Suprapubic skin (tissue), 4 donors: Measurements from ENCODE around the gene RGS4. TPM values are rescaled to one million over a fixed set of nuclear protein-coding genes. Genes with fewer than 3 reads are reported as not detected.

Experiments
- DNase-seq, 2 donors: peaks; one replicate each; pipeline ENCODE4 v3.0.0-alpha.2; 2019; ENCODE audit warnings: low spot score in 2 of 2
- H3K27ac ChIP-seq: fragments of 200-600 bp; sonication (generic); one replicate; pipeline ENCODE4 v1.5.1; 2019
- H3K27me3 ChIP-seq: fragments of 200-600 bp; sonication (generic); one replicate; pipeline ENCODE4 v1.5.1; 2019
- H3K36me3 ChIP-seq: fragments of 200-600 bp; sonication (generic); one replicate; pipeline ENCODE4 v1.5.1; 2019
- H3K4me1 ChIP-seq: fragments of 200-600 bp; sonication (generic); one replicate; pipeline ENCODE4 v1.5.1; 2019
- H3K4me3 ChIP-seq: fragments of 200-600 bp; sonication (generic); one replicate; pipeline ENCODE4 v1.5.1; 2019; ENCODE audit warnings: mild to moderate bottlenecking
- H3K9me3 ChIP-seq: fragments of 200-600 bp; sonication (generic); one replicate; pipeline ENCODE4 v1.5.1; 2019
- EP300 ChIP-seq: sonication (generic); formaldehyde crosslinking; IDR thresholded peaks from one replicate; pipeline ENCODE4 v1.6.1; 2017; ENCODE audit warnings: antibody characterized with exemption
- POLR2A ChIP-seq, 2 donors: fragments of 450-650 bp; IDR thresholded peaks; one replicate each; pipeline ENCODE4 v1.6.1; 2017; ENCODE audit warnings: antibody characterized with exemption in 2 of 2, mild to moderate bottlenecking in 2 of 2, moderate library complexity in 2 of 2
- POLR2AphosphoS5 ChIP-seq, 3 donors: sonication (generic); formaldehyde crosslinking; IDR thresholded peaks; one replicate each; pipeline ENCODE4 v1.6.1; 2017; ENCODE audit warnings: antibody characterized with exemption in 3 of 3
- WGBS: methylation state at CpG from one replicate; pipeline ENCODE4 v1.1.5; 2018; 5-methylcytosine and 5-hydroxymethylcytosine counted together
- total RNA-seq, 4 donors: library from RNA; depleted of rRNA; stranded (reverse); fragments of >200 nt; gene quantifications; one replicate each; pipeline ENCODE4 v1.1.0, GENCODE V29; 2016
- TF ChIP-seq, protein P1 (sequence below), 2 donors: fragments of 200-600 bp in 1 of 2; fragments of 450-650 bp in 1 of 2; sonication (generic) in 1 of 2; IDR thresholded peaks; one replicate each; pipeline ENCODE4 v1.5.1; 2016 to 2019; ENCODE audit warnings: antibody characterized with exemption in 2 of 2, mild to moderate bottlenecking in 1 of 2, moderate library complexity in 1 of 2

RGS4 gene
- total RNA-seq, 4 donors from 2014 or later: not detected

DNA sequence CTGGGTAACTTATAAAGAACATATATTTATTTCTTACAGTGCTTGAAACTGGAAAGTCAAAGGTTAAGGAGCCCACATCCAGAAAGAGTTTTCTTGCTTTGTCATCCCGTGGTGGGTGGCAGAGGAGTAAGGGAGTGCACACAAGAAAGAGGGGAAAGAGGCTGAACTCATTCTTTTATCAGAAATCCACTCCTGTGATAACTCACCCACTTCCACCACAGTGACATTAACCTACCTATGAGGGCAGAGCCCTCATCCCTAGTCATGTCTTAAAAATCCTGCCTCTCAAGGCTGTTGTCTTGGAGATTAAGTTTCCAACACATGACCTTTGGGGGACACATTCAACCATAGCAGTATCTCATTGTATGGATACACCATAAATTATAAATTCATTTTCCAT is 32.5 kb upstream of the RGS4 start:
- no peak for DNase-seq
- Histone ChIP-seq H3K9me3 (no peaks in the 10 kb centered on the region), H3K27ac (no peak overlapping the region), H3K4me3 (no peak overlapping the region), H3K27me3 (no peaks in the 10 kb centered on the region), H3K4me1 (no peaks in the 10 kb centered on the region), H3K36me3 (no peaks in the 10 kb centered on the region)
- TF ChIP-seq, protein P1, sequence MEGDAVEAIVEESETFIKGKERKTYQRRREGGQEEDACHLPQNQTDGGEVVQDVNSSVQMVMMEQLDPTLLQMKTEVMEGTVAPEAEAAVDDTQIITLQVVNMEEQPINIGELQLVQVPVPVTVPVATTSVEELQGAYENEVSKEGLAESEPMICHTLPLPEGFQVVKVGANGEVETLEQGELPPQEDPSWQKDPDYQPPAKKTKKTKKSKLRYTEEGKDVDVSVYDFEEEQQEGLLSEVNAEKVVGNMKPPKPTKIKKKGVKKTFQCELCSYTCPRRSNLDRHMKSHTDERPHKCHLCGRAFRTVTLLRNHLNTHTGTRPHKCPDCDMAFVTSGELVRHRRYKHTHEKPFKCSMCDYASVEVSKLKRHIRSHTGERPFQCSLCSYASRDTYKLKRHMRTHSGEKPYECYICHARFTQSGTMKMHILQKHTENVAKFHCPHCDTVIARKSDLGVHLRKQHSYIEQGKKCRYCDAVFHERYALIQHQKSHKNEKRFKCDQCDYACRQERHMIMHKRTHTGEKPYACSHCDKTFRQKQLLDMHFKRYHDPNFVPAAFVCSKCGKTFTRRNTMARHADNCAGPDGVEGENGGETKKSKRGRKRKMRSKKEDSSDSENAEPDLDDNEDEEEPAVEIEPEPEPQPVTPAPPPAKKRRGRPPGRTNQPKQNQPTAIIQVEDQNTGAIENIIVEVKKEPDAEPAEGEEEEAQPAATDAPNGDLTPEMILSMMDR (IDR thresholded peaks at IDR 0.05): no peak
- TF ChIP-seq POLR2AphosphoS5 (IDR thresholded peaks at IDR 0.05): no peak
- no peak for TF ChIP-seq EP300
- no peak for TF ChIP-seq POLR2A (IDR thresholded peaks at IDR 0.05)
- WGBS: 25% methylated on average over 1 of the region's 1 CpG

DNA sequence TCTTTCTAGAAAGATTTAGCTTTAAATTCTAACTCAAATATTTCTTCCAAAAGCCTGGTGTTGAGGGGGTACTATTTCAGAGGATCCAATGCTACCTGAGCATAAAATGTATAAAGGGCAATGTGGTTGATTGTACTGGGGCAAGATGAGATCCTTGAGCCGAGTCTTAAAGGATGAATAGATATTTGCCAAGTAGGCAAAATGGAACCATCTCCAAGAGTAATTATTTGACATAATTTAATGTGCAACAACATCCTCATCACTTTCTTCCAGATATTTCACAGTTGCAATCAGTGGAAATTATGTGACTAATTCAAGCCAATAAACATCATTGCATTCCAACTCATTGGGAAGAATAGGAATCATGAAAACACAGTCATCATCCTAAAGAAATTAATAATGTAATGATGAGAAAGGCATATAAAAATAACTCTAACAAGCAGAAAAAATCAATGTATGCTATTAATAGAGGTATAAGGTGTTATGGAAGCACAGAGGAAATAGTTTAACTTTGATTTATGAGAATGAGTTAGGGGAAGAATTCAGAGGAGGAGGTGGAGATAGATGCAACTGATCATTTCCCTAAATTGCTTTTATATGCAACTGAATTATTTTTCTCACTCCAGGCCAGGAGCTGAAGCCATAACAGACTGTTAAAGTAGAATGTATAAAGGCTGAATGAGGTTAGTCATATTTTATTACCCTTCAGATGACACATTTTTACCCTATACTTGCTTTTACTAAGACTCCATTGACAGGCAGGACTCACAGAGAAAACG is 30.0 kb upstream of the RGS4 start:
- H3K4me1 ChIP-seq: no peaks in the 10 kb centered on the region
- WGBS: 87% methylated on average over 2 of the region's 2 CpGs
- H3K4me3 ChIP-seq: no peak overlapping the region
- no peak for DNase-seq
- H3K27me3 ChIP-seq: no peaks in the 10 kb centered on the region
- H3K27ac ChIP-seq: no peak overlapping the region
- H3K9me3 ChIP-seq: no peaks in the 10 kb centered on the region
- no peaks in the 10 kb centered on the region for H3K36me3 ChIP-seq
- TF ChIP-seq POLR2A (IDR thresholded peaks at IDR 0.05): no peak
- TF ChIP-seq, protein P1 (IDR thresholded peaks at IDR 0.05): no peak
- TF ChIP-seq EP300: no peak
- no peak for TF ChIP-seq POLR2AphosphoS5 (IDR thresholded peaks at IDR 0.05)

DNA sequence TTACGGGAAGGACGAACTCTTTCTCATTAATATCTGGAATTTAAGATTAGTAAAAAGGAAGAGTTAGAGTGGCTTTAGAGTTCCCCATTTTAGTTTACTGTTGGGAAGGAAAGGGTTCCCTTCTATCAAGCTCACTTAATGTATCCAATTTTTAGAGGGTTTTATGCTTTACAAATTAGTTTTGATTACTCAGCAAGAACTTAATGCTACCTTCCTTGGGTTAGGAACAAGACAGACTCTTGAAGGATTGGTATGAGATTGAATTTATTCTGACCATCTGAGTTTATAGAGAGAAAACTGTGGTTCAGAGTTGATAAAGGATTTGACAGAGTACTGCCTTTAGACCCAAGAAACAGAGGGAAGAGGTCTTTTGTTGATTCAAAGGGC is 29.5 kb upstream of the RGS4 start:
- H3K27ac ChIP-seq: no peak overlapping the region
- TF ChIP-seq, protein P1 (IDR thresholded peaks at IDR 0.05): no peak
- WGBS: 100% methylated on average over 2 of the region's 2 CpGs
- no peaks in the 10 kb centered on the region for H3K36me3 ChIP-seq
- H3K9me3 ChIP-seq: no peaks in the 10 kb centered on the region
- H3K4me1 ChIP-seq: no peaks in the 10 kb centered on the region
- DNase-seq: no peak
- no peak overlapping the region for H3K4me3 ChIP-seq
- H3K27me3 ChIP-seq: no peaks in the 10 kb centered on the region

DNA sequence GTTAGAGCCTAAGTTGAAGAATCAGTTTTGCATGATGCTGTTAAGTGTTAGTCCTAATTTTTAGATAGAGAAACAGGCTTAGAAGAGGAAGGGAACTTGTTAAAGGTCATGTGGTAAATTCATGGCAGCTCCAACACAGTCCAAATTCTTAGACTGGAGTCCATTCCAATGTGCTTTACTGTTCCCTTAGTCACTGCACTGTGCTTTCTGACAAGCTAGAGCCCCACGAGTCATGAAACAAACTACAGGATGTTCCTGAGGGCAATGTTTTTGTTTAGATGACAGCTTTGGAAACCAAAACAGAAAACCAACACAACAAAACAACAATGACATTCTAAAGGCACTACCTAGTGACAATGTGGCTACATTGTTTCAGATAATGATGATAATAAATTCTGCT is 23.1 kb upstream of the RGS4 start:
- no peak overlapping the region for H3K4me3 ChIP-seq
- no peak for DNase-seq
- peaks cover 5% of the 10 kb centered on the region for H3K27me3 ChIP-seq
- no peak overlapping the region for H3K27ac ChIP-seq
- H3K36me3 ChIP-seq: no peaks in the 10 kb centered on the region
- no peaks in the 10 kb centered on the region for H3K9me3 ChIP-seq
- 7% methylated on average over 1 of the region's 1 CpG for WGBS
- TF ChIP-seq, protein P1 (IDR thresholded peaks at IDR 0.05): no peak
- no peak for TF ChIP-seq POLR2A (IDR thresholded peaks at IDR 0.05)
- no peak for TF ChIP-seq POLR2AphosphoS5 (IDR thresholded peaks at IDR 0.05)
- no peak for TF ChIP-seq EP300
- no peaks in the 10 kb centered on the region for H3K4me1 ChIP-seq

DNA sequence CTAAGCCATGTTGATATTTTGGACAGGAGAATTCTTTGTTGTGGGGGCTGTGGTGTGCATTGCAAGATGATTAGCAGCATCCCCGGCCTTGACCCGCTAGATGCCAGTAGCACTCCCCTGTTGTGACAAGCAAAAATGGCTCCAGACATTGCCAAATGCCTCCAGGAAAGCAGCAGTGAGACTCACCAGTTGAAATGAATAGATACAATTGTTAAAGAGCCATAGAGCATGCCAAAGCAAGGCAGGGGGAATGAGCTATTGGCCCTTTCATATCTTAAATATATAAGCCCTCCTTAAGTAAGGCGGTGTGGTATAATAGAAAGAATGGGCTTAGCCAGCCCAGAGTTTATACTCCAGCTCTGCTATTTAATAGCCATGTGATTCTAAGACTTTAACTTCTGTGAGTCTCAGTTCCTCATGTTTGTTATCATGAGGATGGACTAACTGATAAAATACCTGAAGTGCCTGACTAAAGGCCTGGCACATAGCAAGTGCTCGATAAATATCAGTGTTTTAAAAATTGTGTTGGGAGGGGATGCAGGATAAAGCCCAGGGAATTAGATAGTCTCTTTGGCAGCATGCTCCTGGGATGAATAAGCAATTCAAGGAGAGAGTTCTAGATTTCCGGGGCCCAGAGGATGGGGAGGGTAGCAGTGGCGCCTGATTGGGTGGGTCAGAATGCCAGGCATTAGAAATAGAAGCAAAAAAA is 21.1 kb upstream of the RGS4 start:
- H3K4me3 ChIP-seq: no peak overlapping the region
- no peak for DNase-seq
- WGBS: 65% methylated on average over 6 of the region's 6 CpGs

More for the DNA sequence above, 21.1 kb upstream of the RGS4 start:
- H3K9me3 ChIP-seq: no peaks in the 10 kb centered on the region
- H3K36me3 ChIP-seq: no peaks in the 10 kb centered on the region
- no peak for TF ChIP-seq POLR2AphosphoS5 (IDR thresholded peaks at IDR 0.05)
- TF ChIP-seq POLR2A (IDR thresholded peaks at IDR 0.05): no peak
- TF ChIP-seq EP300: no peak
- TF ChIP-seq, protein P1 (IDR thresholded peaks at IDR 0.05): no peak
- H3K27me3 ChIP-seq: peaks cover 5% of the 10 kb centered on the region
- no peak overlapping the region for H3K27ac ChIP-seq
- H3K4me1 ChIP-seq: no peaks in the 10 kb centered on the region
